Muscle of arm (tissue), 12 donors: ENCODE results near the gene IL34. TPM values are rescaled to one million over a fixed set of nuclear protein-coding genes. Genes with fewer than 3 reads are reported as not detected.
A peak's percentile ranks its signal among the peaks of the same experiment; 100 is the strongest.

ENCODE experiments used
- DNase-seq: peaks from one replicate; pipeline ENCODE4 v3.0.0-alpha.2; 2013
- polyA plus RNA-seq, 12 donors: library from polyadenylated mRNA; unstranded; fragments of 120-200 nt; gene quantifications; one replicate each; pipeline ENCODE4 v1.2.1, GENCODE V29; 2013; ENCODE audit not compliant: insufficient read length in 12 of 12

The IL34 gene
- polyA plus RNA-seq, 12 donors = 4.0 to 10.1 (median 5.2) TPM; not detected in 2

- no peak for DNase-seq
These were observed 40.2 kb downstream of the IL34 start for GRCh38 chr16:70686376-70687101.

DNA sequence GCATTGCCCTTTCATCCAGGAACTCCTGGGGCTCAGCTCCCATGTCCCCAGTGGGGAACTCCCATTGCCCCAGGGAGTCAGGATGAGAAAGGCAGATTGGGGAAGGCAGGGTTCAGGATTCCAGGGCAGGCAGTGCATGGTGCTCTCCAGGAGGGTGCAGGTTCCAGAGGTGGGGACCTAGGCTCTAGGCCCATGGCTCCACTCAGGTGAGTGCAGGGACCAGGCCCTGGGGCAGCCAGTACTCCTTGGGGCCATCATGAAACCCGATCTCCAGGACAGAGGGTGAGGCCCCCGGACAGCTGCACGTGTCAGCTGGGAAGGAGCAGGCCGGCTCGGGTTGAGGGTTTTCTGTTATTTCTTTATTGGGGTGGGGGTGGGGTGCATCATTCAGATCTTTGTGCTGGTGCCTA lies 40.7 kb downstream of the IL34 start:
- DNase-seq = no peak

DNA sequence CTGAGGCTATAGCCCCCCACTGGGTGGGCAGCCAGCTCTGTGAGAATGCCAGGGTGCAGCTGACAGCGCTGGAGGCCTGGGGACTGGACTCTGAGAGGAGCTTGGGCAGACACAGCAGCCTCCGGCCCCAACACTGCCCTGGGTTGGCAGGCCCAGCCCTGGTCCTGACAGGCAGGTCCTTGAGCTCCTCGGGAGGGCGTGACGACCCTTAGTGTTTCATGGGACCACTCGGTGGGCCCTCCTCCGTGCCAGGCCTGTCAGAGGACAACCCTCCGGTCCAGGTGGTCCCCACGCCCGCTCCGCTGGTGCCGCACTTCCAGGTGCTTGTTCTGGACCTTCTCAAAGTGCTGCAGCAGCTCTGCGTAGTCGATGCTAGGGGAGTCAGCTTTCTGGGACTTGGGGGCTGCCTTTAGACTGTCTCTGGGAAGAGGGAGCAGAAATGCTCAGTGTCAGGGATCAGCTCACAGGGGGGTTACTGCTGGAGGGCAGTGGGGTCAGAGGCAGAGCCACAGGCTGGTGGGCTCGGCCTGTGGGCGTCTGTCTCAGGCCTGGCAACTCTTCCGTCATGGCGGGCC lies 41.4 kb downstream of the IL34 start:
- DNase-seq = no peak

- no peak for DNase-seq
These were observed 41.9 kb downstream of the IL34 start for GRCh38 chr16:70688246-70688742.

GRCh38 chr16:70689035-70689969 lies 42.9 kb downstream of the IL34 start:
- DNase-seq = no peak

GRCh38 chr16:70689970-70690891 lies 43.9 kb downstream of the IL34 start:
- no peak for DNase-seq

- peak; percentile 87 for DNase-seq
These were observed 45.1 kb downstream of the IL34 start for GRCh38 chr16:70691223-70692129.

DNA sequence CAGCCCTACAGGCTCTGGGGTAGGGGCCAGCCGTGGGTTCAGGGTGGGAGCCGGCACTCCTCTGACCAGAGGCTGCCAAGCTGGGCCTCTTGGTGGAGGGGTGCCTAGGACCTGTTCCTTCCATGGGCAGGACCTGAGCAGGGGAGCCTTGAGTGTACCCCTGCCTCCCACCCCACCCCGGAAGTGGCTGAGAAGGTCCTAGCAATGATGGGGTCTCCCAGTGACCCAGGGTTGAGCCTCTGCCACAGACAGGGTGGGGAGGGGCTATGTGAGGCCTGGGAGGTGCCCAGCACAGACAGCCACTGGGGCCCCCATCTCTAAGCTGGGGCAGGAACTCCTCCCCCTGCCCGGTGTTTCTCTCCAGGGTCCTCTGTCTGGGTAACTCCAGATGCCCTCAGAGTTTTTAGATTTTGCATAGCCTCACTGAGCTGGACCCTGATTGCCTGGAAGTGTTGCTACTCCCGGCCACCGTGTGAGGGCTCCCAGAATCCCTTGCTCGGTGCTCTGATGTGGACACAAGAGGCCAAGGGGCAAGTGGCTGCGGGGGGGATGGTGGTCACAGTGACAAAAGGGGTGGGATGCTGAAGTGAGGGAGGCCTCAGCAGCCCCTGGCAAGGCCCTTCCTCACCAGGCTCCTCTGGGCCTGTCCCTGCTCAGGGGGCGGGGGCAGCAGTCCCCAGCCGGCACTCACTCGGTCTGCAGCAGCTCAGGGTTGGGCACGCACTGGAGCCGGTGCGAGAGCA lies 45.9 kb downstream of the IL34 start:
- no peak for DNase-seq

- DNase-seq = no peak
These were observed 46.7 kb downstream of the IL34 start for GRCh38 chr16:70692873-70693671.

- DNase-seq = no peak
These were observed 47.9 kb downstream of the IL34 start for GRCh38 chr16:70694088-70694867.

DNA sequence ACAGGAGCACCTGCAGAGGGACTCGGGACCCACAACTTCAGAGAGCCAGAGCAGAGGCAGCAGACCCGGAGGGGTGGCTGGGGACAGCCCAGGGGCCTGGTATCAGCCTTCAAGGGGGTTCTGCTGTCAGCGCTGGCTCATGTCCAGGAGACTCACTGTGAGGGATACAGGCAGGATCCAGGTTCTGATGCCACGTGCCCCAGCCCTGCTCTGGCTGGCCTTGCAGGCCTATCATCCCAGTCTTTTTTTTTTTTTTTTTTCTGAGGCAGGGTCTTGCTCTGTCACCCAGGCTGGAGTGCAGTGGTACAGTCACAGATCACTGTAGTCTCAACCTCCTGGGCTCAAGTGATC lies 48.5 kb downstream of the IL34 start:
- no peak for DNase-seq

GRCh38 chr16:70695331-70696070 lies 49.1 kb downstream of the IL34 start:
- DNase-seq = no peak

GRCh38 chr16:70696355-70696754 lies 50.0 kb downstream of the IL34 start:
- no peak for DNase-seq

- no peak for DNase-seq
These were observed 50.7 kb downstream of the IL34 start for GRCh38 chr16:70696952-70697593.

GRCh38 chr16:70697594-70698170 lies 51.3 kb downstream of the IL34 start:
- DNase-seq = no peak

DNA sequence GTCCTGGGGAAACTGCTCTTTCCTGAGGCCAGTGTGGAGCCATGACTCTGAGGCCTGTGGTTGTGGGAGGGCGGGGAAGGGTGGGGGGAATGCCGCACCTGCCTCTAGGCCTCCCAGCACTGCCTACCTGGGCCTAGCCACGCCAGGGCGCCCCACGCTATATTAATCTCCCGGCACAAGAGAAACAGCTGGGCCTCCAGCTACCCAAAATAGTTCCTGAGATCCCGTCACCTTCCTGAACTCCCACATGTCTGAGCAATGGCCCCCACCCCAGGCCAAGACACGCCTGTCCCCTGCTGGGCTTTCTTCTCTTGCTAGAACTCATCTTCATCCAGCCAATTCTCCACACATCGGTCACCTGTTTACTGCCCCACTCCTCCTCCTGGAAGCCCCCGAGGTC lies 52.5 kb downstream of the IL34 start:
- DNase-seq = no peak
